ENCODE data around the gene TMEM150B.

GRCh38 chr19:55373993-55374757 is 49.0 kb upstream of the TMEM150B start:
- TF ChIP-seq KLF1 (tag; IDR thresholded peaks at IDR 0.05), result no peak
- TF ChIP-seq CHD1 (IDR thresholded peaks at IDR 0.05; ENCODE audit: low read length), result no peak
- no peak for TF ChIP-seq HDAC3 (IDR thresholded peaks at IDR 0.05; ENCODE audit: borderline replicate concordance, partially characterized antibody)
- no peak for TF ChIP-seq TAF1 (IDR thresholded peaks at IDR 0.05; ENCODE audit: control insufficient read depth, extremely low read depth, insufficient read depth, low read length, severe bottlenecking)
- TF ChIP-seq SETDB1 (IDR thresholded peaks at IDR 0.05; ENCODE audit: low read length), result no peak
- no peak for TF ChIP-seq HNRNPLL (IDR thresholded peaks at IDR 0.05; ENCODE audit: low read depth, low read length, poor library complexity, severe bottlenecking)
- TF ChIP-seq, protein P1, sequence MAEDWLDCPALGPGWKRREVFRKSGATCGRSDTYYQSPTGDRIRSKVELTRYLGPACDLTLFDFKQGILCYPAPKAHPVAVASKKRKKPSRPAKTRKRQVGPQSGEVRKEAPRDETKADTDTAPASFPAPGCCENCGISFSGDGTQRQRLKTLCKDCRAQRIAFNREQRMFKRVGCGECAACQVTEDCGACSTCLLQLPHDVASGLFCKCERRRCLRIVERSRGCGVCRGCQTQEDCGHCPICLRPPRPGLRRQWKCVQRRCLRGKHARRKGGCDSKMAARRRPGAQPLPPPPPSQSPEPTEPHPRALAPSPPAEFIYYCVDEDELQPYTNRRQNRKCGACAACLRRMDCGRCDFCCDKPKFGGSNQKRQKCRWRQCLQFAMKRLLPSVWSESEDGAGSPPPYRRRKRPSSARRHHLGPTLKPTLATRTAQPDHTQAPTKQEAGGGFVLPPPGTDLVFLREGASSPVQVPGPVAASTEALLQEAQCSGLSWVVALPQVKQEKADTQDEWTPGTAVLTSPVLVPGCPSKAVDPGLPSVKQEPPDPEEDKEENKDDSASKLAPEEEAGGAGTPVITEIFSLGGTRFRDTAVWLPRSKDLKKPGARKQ (CRISPR knock-in tag; IDR thresholded peaks at IDR 0.05), result no peak
- TF ChIP-seq, protein P2, sequence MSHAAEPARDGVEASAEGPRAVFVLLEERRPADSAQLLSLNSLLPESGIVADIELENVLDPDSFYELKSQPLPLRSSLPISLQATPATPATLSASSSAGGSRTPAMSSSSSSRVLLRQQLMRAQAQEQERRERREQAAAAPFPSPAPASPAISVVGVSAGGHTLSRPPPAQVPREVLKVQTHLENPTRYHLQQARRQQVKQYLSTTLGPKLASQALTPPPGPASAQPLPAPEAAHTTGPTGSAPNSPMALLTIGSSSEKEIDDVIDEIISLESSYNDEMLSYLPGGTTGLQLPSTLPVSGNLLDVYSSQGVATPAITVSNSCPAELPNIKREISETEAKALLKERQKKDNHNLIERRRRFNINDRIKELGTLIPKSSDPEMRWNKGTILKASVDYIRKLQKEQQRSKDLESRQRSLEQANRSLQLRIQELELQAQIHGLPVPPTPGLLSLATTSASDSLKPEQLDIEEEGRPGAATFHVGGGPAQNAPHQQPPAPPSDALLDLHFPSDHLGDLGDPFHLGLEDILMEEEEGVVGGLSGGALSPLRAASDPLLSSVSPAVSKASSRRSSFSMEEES (CRISPR knock-in tag; IDR thresholded peaks at IDR 0.05), result no peak

Data from K562 (cell line).